PC-3 (cell line): ENCODE results near the gene SDF2L1. TPM values are rescaled to one million over a fixed set of nuclear protein-coding genes. Genes with fewer than 3 reads are reported as not detected.
"Not testable (repeated sequence)": the region's sequence is repeated elsewhere in the genome, so short reads cannot be mapped to it uniquely, and the experiment has no call there.

Experiments used
- ATAC-seq: fragments of 200-7000 bp; cut with Tn5 transposase; 2 replicates; pipeline ENCODE4 v1.9.1; 2020; ENCODE audit warnings: mild to moderate bottlenecking, moderate library complexity
- BruUV-seq: library from RNA; stranded (reverse); fragments of 400-500 nt; replicated peaks from 2 replicates; lab custom pipeline; 2021; lab: Mats Ljungman, UMichigan
- CTCF ChIA-PET: fragments of 300-600 bp; sonication (Branson Sonifier 250); formaldehyde crosslinking; loops from one replicate; lab custom pipeline; 2022; ENCODE audit warnings: antibody characterized with exemption; lab: Charles Lee
- POLR2A ChIA-PET: fragments of 300-600 bp; sonication (Branson Sonifier 250); formaldehyde crosslinking; loops from one replicate; lab custom pipeline; 2022; ENCODE audit warnings: antibody characterized with exemption; ENCODE audit not compliant: unreplicated experiment; lab: Charles Lee
- DNase-seq: peaks from one replicate; pipeline ENCODE4 v3.0.0-alpha.2; 2015
- H2AFZ ChIP-seq: fragments of 300-600 bp; sonication (generic); 2 replicates; pipeline ENCODE4 v1.6.0; 2016; ENCODE audit warnings: antibody characterized with exemption, low read length
- H3F3A ChIP-seq: fragments of 300-600 bp; sonication (generic); one replicate; pipeline ENCODE4 v1.6.0; 2017; ENCODE audit warnings: antibody characterized with exemption, low read length, control low read depth, mild to moderate bottlenecking; ENCODE audit not compliant: unreplicated experiment
- H3K27ac ChIP-seq: fragments of 300-600 bp; sonication (generic); 2 replicates; pipeline ENCODE4 v1.5.1; 2016; ENCODE audit warnings: mild to moderate bottlenecking, low read length
- H3K27me3 ChIP-seq: fragments of 300-600 bp; sonication (generic); 2 replicates; pipeline ENCODE4 v1.6.1; 2016; ENCODE audit warnings: low read length, mixed read lengths
- H3K36me3 ChIP-seq: fragments of 300-600 bp; sonication (generic); 2 replicates; pipeline ENCODE4 v1.6.1; 2016; ENCODE audit warnings: low read depth, mixed run types, low read length, mixed read lengths
- H3K4me1 ChIP-seq: fragments of 300-600 bp; sonication (generic); 2 replicates; pipeline ENCODE4 v1.5.1; 2016; ENCODE audit warnings: low read length; ENCODE audit not compliant: insufficient read depth
- H3K4me2 ChIP-seq: fragments of 300-600 bp; sonication (generic); 2 replicates; pipeline ENCODE4 v1.6.0; 2016; ENCODE audit warnings: low read length
- H3K4me3 ChIP-seq: fragments of 300-600 bp; sonication (generic); 2 replicates; pipeline ENCODE4 v1.5.1; 2016; ENCODE audit warnings: mild to moderate bottlenecking, low read length, mixed read lengths
- H3K79me2 ChIP-seq: fragments of 300-600 bp; sonication (generic); 2 replicates; pipeline ENCODE4 v1.6.1; 2017; ENCODE audit warnings: low read length, mixed read lengths
- H3K9ac ChIP-seq: fragments of 300-600 bp; sonication (generic); 2 replicates; pipeline ENCODE4 v1.6.0; 2016; ENCODE audit warnings: mild to moderate bottlenecking, low read length
- H3K9me2 ChIP-seq: fragments of 300-600 bp; sonication (generic); replicated peaks from 2 replicates; pipeline ENCODE4 v1.6.1; 2016; ENCODE audit warnings: mixed run types, low read length, mixed read lengths
- H3K9me3 ChIP-seq: fragments of 300-600 bp; sonication (generic); 2 replicates; pipeline ENCODE4 v1.6.1; 2016; ENCODE audit warnings: low read length, mixed read lengths
- H4K20me1 ChIP-seq: fragments of 300-600 bp; sonication (generic); 2 replicates; pipeline ENCODE4 v1.6.1; 2016; ENCODE audit warnings: low read length, mixed read lengths
- EZH2 ChIP-seq: fragments of 300-600 bp; sonication (generic); IDR thresholded peaks from one replicate; pipeline ENCODE4 v1.6.1; 2017; ENCODE audit warnings: antibody characterized with exemption, mild to moderate bottlenecking, low read length; ENCODE audit not compliant: unreplicated experiment
- EZH2phosphoT487 ChIP-seq: fragments of 300-600 bp; sonication (generic); IDR thresholded peaks from 2 replicates; pipeline ENCODE4 v1.6.1; 2018; ENCODE audit warnings: mild to moderate bottlenecking, antibody characterized with exemption, low read length, borderline replicate concordance
- intact Hi-C: fragments of 100-400 bp; cut with micrococcal nuclease; formaldehyde crosslinking; loops from 2 replicates; pipeline ENCODE4 v1.9.0; 2023
- total RNA-seq: library from RNA; depleted of rRNA; stranded (reverse); fragments of >200 nt; gene quantifications from 2 replicates; pipeline ENCODE4 v1.2.3, GENCODE V29; 2014
- TF ChIP-seq, protein P1 (sequence below): fragments of 300-600 bp; sonication (generic); conservative IDR thresholded peaks from 2 replicates; pipeline ENCODE4 v1.5.1; 2017; ENCODE audit warnings: antibody characterized with exemption, low read depth, mild to moderate bottlenecking, low read length

The SDF2L1 gene
- total RNA-seq, 1 experiment from 2014 or later = 180 TPM

DNA sequence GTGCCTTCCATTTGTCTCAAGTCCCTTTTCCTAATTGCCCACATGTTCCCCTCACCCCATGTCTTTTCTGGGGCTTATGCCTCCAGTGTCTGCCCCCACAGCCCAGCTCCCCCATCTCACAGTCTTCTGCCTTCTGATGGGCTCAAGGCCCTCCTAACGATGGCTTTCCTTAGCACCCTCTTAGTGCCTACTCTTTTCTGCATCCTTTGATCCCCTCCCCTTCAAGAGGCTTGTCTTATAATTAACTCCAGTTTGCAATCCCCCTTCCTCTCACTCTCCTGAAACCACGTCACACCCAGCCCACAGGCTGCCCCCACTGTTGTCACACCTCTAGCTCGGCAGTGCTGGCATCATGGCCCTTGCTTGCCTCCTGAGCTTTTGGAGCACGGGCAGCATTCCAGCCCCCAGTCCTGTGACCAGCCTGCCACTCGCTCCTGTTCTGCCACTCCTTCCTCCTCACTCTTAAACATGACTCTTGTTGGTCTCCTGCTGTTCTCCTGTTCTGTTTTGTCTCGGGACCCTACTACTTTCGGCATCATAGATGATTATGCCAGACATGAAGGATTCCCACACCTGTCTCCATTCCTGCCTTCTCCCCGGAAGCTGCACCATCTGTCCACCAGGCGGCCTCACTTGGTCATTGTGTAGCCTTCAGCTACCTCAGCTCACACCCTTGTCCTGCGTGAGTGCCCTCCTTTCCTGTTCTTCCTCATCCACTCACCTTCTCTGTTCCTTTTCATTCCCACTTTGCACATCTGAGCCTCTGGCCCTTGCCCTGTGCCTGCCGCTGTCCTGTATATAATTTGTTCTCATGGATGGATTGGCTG lies 48.5 kb upstream of the SDF2L1 start:
- ATAC-seq = peak; percentile 31; the same call in 1 of the 2 replicates
- peaks cover 47% of the 10 kb centered on the region; the same call in 1 of the 2 replicates for H4K20me1 ChIP-seq
- peaks cover 5% of the 10 kb centered on the region; the same call in 1 of the 2 replicates for H3K4me1 ChIP-seq
- TF ChIP-seq EZH2 = no peak
- TF ChIP-seq, protein P1, sequence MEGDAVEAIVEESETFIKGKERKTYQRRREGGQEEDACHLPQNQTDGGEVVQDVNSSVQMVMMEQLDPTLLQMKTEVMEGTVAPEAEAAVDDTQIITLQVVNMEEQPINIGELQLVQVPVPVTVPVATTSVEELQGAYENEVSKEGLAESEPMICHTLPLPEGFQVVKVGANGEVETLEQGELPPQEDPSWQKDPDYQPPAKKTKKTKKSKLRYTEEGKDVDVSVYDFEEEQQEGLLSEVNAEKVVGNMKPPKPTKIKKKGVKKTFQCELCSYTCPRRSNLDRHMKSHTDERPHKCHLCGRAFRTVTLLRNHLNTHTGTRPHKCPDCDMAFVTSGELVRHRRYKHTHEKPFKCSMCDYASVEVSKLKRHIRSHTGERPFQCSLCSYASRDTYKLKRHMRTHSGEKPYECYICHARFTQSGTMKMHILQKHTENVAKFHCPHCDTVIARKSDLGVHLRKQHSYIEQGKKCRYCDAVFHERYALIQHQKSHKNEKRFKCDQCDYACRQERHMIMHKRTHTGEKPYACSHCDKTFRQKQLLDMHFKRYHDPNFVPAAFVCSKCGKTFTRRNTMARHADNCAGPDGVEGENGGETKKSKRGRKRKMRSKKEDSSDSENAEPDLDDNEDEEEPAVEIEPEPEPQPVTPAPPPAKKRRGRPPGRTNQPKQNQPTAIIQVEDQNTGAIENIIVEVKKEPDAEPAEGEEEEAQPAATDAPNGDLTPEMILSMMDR = peak; percentile 61
- peaks cover 19% of the 10 kb centered on the region for H3K36me3 ChIP-seq
- no TSS peak for BruUV-seq
- ChIA-PET POLR2A (no interaction called here), CTCF (no interaction called here)
- no peaks in the 10 kb centered on the region for H3F3A ChIP-seq
- peaks cover 95% of the 10 kb centered on the region for H3K79me2 ChIP-seq
- H3K9ac ChIP-seq = no peak overlapping the region
- no peak overlapping the region for H3K4me3 ChIP-seq
- no peaks in the 10 kb centered on the region for H3K27me3 ChIP-seq
- H3K9me2 ChIP-seq = no peaks in the 10 kb centered on the region
- no peak overlapping the region for H3K27ac ChIP-seq
- intact Hi-C loops = no loop called here
- DNase-seq = peak; percentile 24
- H3K9me3 ChIP-seq = no peaks in the 10 kb centered on the region
- H2AFZ ChIP-seq = no peak overlapping the region
- no peak overlapping the region for H3K4me2 ChIP-seq

DNA sequence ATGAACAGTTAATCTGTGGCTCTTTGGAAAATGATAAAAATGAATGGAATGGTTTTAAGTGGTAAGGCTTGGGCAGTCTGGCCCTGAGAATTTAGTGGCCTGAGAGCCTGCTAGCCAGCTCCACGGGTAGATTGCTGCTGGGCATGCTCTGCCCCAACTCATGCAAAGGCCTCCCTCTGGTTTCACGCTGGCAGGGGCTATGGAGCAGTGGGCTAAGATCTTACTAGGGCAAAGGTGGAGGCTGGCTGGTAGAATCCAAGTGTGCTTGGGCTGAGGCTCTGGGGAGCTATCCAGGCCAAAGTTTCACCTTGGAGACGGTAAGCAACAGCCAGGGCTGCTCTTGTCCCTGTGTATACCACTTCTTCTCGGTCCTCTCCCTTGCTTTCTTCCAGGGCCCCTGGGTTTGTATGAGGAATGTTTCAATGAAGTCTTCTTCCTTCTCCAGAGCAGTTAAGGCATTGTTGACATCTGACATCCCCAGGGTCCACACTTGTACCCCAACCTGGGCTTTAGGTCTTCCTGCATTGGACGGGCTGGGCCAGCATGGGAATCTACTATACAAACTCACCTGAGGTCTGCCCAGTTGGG lies 47.1 kb upstream of the SDF2L1 start:
- Histone ChIP-seq H3F3A (no peaks in the 10 kb centered on the region), H3K27ac (no peak overlapping the region), H3K36me3 (peaks cover 19% of the 10 kb centered on the region), H4K20me1 (peaks cover 40% of the 10 kb centered on the region; the same call in 1 of the 2 replicates), H3K9me2 (no peaks in the 10 kb centered on the region), H3K9me3 (no peaks in the 10 kb centered on the region), H3K79me2 (peaks cover 96% of the 10 kb centered on the region), H3K9ac (no peak overlapping the region), H3K4me1 (peaks cover 5% of the 10 kb centered on the region; the same call in 1 of the 2 replicates), H3K27me3 (no peaks in the 10 kb centered on the region), H3K4me2 (no peak overlapping the region), H2AFZ (no peak overlapping the region), H3K4me3 (no peak overlapping the region)
- TF ChIP-seq EZH2phosphoT487 = no peak
- TF ChIP-seq, protein P1 = no peak
- TF ChIP-seq EZH2 = no peak
- CTCF ChIA-PET = no interaction called here
- no TSS peak for BruUV-seq
- intact Hi-C loops = no loop called here
- DNase-seq (no peak), ATAC-seq (no peak)
- POLR2A ChIA-PET = no interaction called here

DNA sequence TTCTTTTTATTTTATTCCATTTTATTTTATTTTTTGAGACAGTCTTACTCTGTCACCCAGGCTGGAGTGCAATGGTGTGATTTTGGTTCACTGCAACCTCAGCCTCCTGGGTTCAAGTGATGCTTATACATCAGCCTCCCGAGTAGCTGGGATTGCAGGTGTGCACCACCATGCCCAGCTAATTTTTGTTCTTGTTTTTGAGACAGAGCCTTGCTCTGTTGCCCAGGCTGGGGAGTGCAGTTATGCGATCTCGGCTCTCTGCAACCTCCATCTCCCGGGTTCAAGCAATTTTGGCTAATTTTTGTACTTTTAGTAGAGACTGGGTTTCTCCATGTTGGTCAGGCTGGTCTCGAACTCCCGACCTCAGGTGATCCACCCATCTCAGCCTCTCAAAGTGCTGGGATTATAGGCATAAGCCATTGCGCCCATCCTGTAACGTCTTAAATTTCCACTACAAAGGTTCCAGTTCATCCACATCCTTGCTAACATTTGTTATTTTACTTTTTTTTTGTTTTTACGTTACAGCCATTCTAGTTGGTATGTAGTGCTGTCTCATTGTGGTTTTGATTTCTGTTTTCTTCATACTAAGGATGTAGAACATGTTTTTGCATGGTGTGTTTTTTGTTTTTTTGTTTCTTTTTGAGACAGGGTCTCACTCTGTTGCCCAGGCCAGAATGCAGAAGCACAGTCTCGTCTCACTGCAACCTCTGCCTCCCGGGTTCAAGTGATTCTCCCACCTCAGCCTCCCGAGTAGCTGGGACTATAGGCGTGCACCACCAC lies 45.6 kb upstream of the SDF2L1 start:
- H3K27ac ChIP-seq, DNase-seq, H2AFZ ChIP-seq, ATAC-seq, H3K27me3 ChIP-seq, H3K4me2 ChIP-seq, H3K9ac ChIP-seq, intact Hi-C loops, H3F3A ChIP-seq, POLR2A ChIA-PET, H3K9me2 ChIP-seq, BruUV-seq, H3K4me1 ChIP-seq, H3K9me3 ChIP-seq, CTCF ChIA-PET, H3K4me3 ChIP-seq: not testable (repeated sequence)
- peaks cover 96% of the 10 kb centered on the region for H3K79me2 ChIP-seq
- H4K20me1 ChIP-seq = peaks cover 27% of the 10 kb centered on the region; the same call in 1 of the 2 replicates
- peaks cover 19% of the 10 kb centered on the region for H3K36me3 ChIP-seq
